SH-SY5Y (cell line): ENCODE measurements around the gene PLCZ1.

Source experiments
- GATA2 ChIP-seq: IDR thresholded peaks from 2 replicates; pipeline ENCODE4 v1.6.1; 2011; ENCODE audit warnings: mild to moderate bottlenecking, low read depth, low read length
- GATA3 ChIP-seq: IDR thresholded peaks from 2 replicates; pipeline ENCODE4 v1.6.1; 2011; ENCODE audit warnings: low read depth, mild to moderate bottlenecking, low read length, moderate library complexity

PLCZ1 gene, protein sequence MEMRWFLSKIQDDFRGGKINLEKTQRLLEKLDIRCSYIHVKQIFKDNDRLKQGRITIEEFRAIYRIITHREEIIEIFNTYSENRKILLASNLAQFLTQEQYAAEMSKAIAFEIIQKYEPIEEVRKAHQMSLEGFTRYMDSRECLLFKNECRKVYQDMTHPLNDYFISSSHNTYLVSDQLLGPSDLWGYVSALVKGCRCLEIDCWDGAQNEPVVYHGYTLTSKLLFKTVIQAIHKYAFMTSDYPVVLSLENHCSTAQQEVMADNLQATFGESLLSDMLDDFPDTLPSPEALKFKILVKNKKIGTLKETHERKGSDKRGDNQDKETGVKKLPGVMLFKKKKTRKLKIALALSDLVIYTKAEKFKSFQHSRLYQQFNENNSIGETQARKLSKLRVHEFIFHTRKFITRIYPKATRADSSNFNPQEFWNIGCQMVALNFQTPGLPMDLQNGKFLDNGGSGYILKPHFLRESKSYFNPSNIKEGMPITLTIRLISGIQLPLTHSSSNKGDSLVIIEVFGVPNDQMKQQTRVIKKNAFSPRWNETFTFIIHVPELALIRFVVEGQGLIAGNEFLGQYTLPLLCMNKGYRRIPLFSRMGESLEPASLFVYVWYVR

DNA sequence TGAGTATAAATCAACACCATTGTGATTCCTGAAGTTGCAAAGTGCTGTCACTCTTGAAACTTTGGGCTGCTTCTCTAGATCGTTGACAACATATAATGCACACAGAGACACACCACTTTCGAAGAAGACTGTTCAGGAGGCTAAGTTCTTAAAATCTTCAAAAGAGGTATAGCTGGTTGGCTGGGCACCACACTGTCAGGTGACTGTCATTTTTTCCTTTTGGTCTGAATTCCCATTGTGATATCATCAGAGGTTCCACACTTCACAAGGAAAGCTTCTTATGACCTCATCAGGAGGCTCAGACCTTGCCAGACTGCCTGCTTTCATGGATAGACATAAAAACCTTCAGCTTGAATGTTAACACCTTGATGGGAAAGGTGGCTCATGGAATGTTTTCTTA lies at the start of gene PLCZ1, which contains the start of gene CAPZA3:
Gene PLCZ1, minus strand, starts transcription at position 194 of the 400 bp plus-strand sequence. CDS start 641 bp downstream, outside the sequence.
Gene CAPZA3, plus strand, starts transcription at position 301 of the 400 bp plus-strand sequence. CDS start 150 bp downstream, outside the sequence.
- no peak for TF ChIP-seq GATA2
- no peak for TF ChIP-seq GATA3

DNA sequence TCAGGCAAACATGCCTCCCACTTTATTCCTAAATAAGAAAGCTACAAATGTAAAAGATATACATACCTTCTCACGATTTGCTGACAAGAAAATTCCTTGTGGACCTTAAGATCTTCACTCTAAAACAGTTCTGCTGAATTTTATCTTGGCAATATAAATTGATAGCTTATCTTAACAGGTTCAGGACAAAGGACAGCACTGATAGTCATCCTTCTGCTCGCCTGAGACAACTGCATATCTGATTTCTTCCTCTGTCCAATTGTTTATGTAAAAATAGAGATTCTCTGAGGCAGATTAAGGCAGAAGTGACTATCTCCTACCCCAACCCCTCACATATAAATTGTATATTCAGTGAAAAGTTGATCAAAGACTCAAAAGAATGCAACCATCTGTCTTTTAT lies 45.0 kb upstream of the PLCZ1 start:
- TF ChIP-seq GATA2 = no peak
- TF ChIP-seq GATA3 = no peak

DNA sequence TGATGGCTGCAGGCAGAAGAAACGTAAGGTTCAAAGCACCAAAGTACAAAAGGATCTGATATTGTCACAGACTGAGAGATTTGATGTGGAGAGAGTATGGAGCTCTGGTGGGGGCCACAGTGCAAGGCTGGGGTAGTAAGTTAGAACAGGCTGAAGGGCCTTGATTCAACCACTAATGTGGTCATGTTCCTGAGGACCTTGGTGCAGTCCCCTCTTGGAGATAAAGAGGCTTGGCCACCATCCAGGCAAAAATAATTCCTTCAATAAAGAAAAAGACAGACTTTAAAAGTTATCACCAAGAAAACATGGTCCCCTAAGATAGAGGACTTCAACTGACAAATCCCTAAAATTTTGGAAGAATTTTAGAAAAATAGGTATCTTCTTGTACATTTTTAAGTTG lies 17.5 kb upstream of the PLCZ1 start:
- TF ChIP-seq GATA3 (no peak), GATA2 (no peak)

DNA sequence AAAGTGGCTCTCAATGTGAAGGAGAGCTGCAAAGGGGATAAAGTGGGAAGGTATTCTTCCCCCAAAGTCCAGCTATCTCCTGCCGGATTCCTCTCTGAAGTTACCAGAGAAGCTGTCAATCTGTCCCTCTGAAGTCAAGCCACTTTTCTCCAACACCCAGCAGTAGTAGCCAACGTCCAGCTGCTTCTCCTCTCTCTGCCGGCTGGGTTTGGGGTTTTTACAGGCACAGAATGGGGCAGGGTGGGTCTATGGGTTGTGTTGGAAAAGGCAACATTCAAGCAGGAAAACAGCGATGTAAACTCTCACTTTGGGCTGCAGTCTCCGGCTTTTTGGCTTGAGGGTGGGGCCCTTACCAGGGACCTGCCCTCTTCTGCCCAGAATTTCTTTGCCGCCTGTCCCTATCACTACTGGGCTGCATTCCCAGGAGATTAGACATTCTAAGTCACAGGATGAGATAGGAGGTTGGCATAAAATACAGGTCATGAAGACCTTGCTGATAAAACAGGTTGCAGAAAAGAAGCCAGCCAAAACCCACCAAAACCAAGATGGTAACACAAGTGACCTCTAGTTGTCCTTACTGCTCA lies 16.4 kb upstream of the PLCZ1 start:
- no peak for TF ChIP-seq GATA2
- no peak for TF ChIP-seq GATA3

DNA sequence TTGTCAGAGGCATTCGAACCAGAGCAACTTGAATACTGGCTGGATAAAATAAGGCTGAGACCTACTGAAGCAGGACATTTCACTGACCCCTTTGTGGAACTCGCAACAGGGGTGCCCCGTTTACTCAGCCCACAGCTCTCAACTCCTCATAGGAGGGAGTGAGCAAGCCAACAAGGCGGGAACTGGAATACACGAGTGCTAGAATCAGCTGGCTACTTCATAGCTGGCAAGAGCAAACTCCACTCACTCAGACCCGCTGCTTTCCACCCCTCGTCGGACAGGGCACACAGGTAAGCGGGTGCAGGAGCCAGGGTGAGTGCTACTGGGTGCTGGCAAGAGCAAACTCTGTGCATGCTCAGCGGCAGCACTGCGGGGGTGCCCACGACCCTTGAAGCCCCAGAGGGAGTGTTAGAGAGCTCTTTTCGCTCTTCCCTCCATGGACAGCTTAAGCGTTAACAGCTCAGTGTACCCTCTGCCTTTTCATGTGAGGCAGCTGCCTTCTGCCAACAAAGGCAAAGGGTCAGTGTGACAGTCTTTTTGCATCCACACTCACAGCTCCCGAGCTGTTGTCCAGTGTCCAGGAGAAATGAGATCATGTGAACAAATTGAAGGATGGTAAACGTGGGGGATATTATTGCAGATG lies 15.8 kb upstream of the PLCZ1 start:
- TF ChIP-seq GATA2 (no peak), GATA3 (no peak)

DNA sequence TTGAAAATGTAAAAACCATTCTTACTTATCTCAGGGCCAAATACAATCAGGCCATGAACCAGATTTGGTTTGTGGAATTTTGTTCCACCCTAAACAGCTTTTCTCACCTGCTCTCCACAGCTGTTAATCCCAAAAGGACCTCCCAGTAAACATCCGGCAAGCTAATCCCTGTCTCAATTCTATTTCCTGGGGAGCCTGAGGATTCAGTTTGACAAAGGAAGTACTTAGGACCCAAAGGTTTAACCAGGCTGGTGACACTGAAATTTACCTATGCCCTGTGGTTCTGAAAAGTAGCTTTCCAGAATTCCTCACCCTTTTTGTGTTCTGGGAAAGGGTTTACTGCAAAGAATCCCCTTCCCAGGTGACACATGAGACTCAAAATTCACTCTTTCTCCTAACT lies 15.1 kb upstream of the PLCZ1 start:
- TF ChIP-seq GATA3 (no peak), GATA2 (no peak)

DNA sequence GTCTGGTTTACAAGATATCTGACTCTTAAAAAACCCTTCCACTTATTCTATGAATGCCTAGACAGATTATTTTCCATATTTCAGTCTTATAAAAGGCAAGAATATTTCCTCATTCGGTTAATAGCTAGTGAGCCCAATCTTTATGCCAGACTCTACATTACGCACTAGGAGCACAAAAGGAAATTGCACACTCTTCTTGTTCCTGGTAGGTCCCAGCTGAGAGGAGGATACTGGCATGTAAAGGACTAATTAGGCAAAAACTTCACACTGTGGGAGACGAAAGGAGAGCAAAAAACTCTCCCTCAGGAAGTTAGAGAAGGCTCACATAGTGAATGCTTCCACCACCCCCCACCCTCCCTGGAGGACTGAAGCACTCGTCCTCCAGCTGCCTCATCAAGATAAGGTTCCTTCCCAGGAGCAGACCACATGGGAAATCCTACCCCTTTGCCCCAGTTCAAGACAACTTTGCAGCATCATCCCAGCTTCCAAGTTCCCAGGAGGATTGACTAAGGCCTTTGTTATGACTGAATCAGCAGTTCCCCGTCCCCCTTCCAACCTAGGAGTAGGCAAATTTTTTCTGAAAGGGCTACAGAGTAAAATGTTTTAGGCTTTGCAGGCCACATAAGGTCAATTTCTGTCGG lies 14.6 kb upstream of the PLCZ1 start:
- TF ChIP-seq GATA2 = no peak
- TF ChIP-seq GATA3 = no peak

DNA sequence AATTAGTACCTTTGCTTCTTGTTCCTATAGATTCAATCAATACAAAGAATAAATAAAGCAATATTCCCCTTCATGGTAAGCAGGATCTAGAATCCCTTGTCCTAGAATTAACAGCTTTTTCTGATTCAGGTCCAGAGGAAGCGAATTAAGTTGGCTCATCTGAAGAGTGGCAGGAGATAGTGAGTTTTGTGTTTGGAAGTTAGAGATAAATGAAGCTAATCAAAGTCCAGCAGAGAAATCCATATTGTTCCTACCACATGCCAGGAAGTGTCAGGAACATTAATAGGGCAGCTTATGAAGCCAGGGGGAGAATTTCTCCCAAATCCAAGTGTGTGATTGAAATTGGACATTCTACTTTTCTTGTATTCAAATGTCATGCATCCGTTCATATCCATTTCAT lies 14.1 kb upstream of the PLCZ1 start:
- TF ChIP-seq GATA2 (no peak), GATA3 (no peak)

DNA sequence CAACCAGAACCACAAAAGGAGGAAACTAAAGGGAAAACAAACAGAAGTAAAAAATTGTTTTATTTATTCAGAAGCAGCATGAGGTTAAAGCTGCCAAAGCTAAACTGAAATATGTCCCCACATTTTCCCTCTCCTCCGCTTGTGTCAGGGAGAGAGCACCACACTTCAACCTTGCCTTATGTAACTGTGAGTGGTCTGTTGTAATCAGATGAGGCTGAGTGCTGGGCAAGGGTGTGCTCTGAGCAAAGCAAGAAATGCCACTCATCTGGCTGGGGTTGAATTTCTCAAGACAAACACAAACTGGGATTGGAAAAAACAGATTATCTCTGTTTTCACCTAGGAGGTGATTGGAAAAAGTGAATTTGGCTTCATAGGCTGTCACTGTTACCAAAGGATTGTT lies 12.3 kb upstream of the PLCZ1 start:
- TF ChIP-seq GATA3 = no peak
- TF ChIP-seq GATA2 = no peak

DNA sequence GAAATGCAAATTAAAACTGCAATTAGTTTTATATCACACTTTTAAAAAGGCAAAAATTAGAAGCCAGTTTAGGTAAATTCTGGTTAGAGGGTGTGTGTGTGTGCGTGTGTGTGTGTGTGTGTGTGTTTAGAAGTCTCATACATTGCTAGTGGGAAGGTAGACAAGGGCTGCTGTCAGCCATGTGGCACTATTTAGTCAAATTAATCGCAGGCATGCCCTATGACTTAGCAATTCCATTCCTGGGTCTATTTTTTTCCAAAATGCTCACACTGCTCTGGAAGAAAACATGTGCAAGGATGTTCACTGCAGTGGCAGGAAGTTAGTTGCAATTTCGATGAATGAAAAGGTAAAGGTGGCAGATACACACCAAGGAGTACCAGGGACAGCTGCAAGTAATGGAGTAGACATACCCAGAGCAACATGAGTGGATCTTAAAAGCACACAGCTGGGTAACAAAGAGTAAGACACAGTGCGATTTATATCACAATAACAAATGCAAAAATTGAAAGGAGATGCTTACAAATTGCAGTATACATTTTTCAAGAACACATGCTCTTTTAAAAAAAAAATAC lies 11.7 kb upstream of the PLCZ1 start:
- TF ChIP-seq GATA3 (no peak), GATA2 (no peak)

DNA sequence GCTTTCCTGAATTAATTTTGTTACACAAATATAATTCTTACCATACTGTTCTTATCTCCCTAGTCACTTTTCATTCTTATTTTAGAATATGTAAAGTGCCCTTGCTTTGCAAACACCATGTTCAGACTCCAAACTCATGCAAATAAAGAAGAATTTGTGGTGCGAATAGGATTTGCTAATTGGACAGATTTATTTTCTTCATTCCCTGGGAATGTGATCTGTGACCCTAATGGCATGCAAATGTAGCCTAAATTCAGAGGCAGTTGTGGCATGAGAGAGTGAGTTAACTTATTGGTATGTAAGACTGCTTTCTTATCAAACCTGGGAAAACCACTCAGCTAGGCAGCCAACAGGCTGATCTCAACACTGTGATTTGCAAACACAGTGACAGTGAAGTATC lies 10.1 kb upstream of the PLCZ1 start:
- no peak for TF ChIP-seq GATA3
- TF ChIP-seq GATA2 = no peak

DNA sequence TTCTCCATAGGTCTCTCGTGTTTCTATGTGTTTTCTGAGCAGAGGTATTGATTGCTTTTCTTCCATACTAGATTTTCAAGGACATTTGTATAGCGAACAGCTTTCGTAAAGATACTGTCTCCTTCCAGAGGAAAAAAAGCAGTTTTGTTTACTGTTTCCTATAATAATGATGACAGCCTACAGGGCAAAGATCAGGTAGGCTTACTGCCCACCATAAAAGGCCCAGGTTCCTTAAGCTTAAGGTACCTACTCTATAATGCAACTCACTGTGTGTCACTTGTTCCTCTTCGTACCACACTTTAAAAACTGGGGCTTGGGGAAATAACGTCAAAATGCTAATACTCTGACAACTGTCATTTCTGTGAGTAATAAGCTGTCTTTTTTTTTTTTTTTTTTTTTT lies 6.7 kb downstream of the PLCZ1 start:
- no peak for TF ChIP-seq GATA2
- no peak for TF ChIP-seq GATA3

DNA sequence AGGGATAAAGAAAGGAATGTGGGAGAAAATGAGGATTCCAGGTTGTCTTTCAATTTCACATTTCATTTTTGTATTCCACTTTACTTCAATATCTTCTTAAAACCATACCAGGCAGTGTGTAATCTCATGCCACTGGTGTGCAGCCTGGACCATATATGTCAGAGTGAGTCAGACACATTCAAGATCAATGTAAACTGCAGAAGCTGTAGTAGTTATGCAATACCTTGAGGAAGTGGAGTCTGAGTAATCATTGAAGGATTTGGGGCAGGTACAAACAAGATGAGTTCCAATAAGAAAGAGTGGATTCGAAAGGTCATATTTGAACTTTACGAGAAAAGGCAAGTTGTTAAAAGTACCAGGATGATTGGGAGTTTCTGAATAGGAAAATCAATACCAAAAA lies 14.1 kb downstream of the PLCZ1 start:
- TF ChIP-seq GATA3 (no peak), GATA2 (no peak)
